Activated CD8-positive, alpha-beta memory T cell treated with anti-CD3 and anti-CD28 coated beads for 36 hours (primary cell): ENCODE measurements around the gene UBE2G2. TPM values are rescaled to one million over a fixed set of nuclear protein-coding genes. Genes with fewer than 3 reads are reported as not detected.

Experiments
- CTCF ChIA-PET: fragments of 350-600 bp; sonication (Branson Sonifier 250); formaldehyde crosslinking; loops from one replicate; lab custom pipeline; 2021; ENCODE audit warnings: antibody characterized with exemption; lab: Charles Lee
- POLR2A ChIA-PET: fragments of 350-600 bp; sonication (Branson Sonifier 250); formaldehyde crosslinking; loops from one replicate; lab custom pipeline; 2021; ENCODE audit warnings: antibody characterized with exemption; lab: Charles Lee
- total RNA-seq, 2 experiments: library from RNA; stranded (reverse); gene quantifications; one replicate each; pipeline ENCODE4 v1.2.3, GENCODE V29; 2021

Gene UBE2G2
- total RNA-seq, 2 experiments from 2014 or later = 119 to 121 TPM

DNA sequence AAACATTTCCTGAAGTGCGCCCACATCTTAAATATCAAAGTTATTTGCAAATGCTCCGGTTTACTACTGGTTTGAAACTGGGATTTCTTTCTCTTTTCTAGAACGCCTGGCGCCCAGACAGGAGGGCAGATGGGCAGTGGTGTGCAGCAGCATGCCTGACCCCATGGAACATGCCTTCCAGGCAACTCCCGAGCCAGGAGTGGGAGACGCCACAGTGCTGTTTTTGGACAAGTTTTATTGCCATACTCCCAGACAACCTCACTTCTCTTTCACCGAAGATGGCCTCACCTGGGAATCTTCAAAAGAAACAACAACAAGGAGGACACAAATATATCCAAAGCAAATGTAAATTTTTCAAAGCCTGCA lies 21.5 kb downstream of the UBE2G2 start:
- ChIA-PET CTCF (interaction anchor here (1.1 to 2.6 kb wide), 2 partner anchors 11 to 13 kb away, joined by 4 to 11 read pairs; no protein-coding TSS in a partner anchor), POLR2A (no interaction called here)

DNA sequence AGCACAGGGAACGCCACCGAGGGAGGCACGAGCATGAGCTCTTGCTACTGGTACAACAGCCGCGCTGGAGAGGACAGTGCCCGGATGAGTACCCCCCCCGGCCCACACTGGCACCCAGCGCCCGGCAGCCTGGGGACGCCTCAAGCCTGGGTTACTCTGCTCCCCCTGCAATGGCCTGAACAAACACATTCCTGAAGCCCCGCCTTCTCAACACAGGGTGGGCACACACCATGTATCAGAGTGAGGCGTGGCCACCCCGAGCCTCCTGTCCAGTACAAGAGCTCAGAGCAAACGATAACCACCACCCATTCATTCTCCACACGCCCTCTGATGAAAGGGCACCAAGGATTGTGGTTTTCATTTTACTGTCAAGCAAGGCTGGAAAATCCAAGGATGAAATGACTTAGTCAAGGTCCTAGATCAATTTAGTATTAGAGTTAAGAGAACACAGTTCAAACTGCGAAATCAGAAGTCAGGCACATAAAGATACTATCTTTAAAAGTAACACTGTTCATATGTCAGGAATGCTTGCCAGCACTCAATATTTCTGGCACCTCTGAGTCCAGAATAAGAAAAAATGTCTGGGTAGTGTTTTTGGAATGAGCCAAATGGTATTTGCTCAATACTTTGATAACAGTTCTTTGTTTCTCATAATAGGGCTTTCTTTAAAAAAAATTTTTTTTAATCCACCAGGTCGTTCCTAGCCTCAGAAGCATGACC lies 22.0 kb downstream of the UBE2G2 start:
- CTCF ChIA-PET = interaction anchor here (1.1 to 2.6 kb wide), 2 partner anchors 12 to 14 kb away, joined by 4 to 11 read pairs; no protein-coding TSS in a partner anchor
- POLR2A ChIA-PET = no interaction called here

DNA sequence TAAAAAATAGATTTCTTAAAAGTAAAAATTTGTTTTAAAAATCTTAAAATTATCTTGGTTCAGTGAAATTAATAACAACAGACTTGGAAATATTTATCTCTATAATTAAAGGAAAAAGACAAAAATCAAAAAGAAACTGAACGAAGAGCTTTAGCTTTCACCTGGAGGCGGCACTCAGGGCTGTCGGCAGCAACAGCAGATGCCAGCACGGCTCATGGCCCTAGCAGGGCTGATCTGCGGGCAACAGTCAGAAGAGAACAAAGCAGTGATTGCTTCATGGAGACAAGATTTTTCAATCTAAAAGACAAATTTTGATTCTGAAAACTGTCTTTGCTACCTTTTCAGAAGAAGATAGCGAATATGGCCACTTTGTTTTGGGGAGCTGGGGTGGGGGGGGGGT lies 22.6 kb downstream of the UBE2G2 start:
- ChIA-PET POLR2A (no interaction called here), CTCF (interaction anchor here (2.6 kb wide), 1 partner anchor 14 kb away, joined by 11 read pairs; no protein-coding TSS in a partner anchor)

DNA sequence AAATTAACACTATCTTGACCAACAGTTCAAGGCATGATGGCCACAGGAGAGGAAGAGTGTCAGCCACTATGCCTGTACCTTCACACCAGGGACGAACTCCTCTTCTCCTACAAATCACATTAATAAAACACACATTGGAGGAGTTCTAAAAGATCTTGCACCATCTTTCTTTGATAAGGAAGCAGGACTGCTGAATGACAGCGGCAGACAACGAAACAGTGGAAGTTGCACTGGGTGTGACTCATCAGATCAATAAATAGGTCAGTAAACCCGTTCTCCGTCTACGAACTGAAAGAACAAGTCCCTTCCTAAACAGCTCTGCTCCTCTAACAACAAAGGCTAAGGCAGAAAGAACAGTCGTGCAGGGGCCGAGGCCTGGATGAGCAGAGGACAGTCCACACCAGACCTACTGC lies 23.1 kb downstream of the UBE2G2 start:
- ChIA-PET CTCF (no interaction called here), POLR2A (no interaction called here)

DNA sequence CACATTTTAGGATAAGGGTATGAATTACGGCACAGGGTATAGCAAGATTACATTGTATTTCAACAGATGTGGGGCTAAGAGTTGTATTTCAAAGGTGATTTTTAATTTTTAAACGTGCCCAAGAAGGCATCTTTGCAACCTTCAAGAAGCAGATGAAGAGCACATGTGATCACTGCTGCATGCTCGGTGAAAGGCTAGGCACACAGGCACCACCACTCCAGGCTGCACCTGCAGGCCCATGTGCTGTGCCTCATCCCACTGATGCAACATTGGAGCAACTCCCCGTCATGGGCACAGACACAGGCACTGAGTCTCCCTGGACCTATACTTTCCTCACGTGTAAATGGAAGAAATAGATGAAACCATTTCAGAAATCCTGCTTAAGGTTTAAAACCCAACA lies 23.5 kb downstream of the UBE2G2 start:
- POLR2A ChIA-PET = no interaction called here
- CTCF ChIA-PET = no interaction called here

DNA sequence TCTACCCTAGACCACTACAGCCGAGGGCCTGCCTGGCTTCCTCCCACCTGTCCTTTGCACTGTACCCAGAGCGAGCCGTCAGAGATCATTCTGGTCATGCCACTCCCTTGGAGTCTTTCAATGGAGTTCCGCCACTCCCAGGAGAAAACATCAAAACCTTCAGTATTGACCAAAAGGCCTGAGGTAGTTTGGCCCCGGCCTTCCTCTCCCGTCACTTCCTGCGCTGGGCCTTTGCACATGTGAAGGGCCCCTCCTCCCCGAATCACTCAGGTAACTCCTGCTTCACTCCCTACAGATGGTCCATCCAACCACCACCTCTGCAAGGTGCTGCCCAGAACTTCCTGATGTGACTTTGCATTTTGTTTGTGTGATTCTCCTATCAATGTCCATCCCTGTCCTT lies 26.6 kb downstream of the UBE2G2 start:
- ChIA-PET POLR2A (no interaction called here), CTCF (no interaction called here)

DNA sequence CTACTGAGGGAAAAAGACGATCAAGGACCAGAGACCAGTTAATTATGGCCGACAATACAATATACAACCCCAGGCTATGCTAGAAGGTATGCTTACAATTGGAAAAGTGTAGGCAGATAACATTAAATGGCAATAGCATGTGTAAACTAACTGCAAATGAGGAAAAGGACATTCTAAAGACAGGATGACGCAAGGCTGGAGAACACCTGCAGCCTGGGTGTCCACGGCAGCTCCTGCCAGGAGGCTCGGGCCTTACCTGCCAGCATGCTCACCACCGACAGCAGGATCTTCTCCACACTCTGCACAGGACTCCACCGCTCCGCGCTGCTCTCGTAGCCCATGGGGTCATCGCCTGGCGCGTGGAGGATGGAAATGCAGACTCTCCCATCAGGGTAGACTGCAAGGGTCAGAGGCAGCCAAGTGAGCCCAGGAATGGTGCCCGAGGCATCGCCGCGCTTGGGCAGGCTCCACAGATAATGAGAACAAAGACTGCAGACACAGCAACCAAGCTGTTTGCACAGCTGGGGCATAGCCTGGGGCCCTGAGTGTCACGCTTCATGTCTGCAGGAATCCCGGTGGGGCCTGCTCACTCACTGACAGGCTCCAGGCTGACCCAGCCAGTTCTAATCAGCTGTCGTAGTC lies 28.2 kb downstream of the UBE2G2 start:
- ChIA-PET POLR2A (no interaction called here), CTCF (no interaction called here)

DNA sequence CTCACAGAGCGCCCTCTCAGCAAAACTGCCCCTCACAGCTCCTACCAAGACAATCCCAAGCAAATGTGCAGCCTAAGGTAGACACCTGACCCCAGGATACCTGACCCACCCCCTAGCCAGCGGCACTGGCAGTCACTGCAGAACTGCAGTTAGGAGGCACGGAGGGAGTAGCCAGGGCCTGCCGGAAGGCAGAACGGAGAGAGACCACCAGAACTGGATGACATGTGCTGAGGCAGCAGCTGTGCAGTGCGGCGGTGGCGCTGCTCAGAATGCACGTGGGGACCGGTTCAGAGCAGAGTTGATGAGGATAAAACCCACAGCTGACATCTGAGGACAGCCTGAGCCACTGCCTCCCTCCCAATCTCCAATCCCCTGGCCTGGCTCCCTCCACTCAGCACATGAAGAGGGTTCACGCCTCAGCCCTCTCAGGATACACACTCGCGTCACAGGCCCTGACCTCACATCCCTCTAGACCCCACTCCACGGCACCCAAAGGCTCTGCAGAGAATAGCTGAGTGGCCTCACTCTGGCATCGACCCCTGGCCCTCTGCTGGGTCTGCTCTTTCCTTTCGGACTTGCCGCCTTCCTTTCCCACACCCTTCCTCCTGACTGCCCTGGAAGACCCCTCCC lies 29.6 kb downstream of the UBE2G2 start:
- CTCF ChIA-PET = no interaction called here
- POLR2A ChIA-PET = no interaction called here

DNA sequence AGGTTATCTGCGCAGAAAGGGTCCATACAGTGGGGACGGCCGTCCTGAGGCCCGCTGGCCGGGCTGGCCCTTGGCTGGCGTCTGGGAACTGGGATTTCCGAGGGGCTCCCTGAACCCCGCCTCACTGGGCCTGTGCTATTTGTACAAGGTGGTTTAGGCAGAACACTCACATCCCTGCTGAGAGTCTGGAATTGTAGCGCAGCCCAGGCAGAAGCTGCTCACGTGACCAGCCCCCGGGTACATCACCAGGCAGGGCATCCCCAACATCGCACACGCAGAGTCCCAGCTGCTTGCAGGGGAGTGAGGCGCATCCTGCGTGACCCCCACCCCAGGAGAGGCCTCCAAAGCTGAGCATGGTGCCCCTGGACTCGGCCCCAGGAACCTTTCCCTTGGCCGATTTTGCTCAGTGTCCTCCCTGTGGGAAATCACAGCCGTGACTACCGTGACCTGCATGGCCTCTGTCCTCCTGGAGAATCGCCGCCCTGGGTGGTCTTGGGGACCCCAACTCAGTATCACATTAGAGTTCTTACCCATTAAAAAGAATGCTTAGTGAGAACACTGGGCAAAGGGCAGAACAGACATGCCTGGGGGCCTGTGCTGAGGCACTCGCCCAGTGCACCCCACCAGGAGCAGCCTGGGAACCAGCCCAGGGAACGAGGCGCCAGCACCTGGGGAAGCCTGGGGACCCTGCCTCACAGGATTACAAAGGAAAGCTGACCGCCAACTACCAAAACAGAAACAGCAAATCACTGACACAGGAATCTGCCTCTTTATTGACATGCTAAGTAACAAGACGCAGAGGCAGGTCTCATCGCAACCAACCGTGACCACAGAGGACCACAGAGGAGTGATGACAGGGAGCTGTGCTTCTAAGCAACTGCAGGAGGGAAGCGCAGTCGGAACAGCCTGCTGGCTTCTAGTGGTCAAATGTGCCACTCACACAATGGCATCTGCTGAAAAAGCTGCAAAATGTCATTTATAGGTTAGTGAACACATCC lies 33.5 kb downstream of the UBE2G2 start:
- CTCF ChIA-PET = no interaction called here
- POLR2A ChIA-PET = no interaction called here

DNA sequence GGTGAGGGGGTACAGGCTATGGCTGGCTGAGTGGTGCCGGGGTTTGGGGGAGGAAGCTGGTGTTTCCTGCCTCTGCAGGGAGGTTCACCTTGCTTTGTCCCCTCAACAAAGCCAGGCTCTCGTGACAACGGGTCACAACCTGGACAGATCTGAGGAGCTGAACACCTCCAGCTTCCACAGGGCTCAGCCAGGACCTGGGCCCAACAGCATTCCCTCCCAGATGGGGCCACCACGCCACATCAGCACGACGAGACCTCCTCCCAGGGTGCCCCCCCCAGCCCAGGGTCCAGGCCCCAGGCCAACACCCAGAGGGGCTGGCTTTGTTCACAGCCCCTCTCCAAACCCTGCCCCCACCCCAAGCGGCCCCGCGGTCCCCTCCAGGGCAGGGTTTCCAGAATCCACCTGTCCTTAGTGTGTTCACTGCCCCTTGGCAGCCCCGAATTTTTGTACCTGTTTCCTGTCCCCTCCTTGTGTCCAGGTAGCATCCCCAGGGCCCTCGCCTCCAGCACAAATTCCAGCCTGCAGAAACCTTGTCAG lies 34.7 kb downstream of the UBE2G2 start:
- POLR2A ChIA-PET = interaction anchor here (0.6 kb wide), 1 partner anchor 251 kb away, joined by 3 read pairs; no protein-coding TSS in a partner anchor
- CTCF ChIA-PET = interaction anchor here (1.2 to 1.3 kb wide), 2 partner anchors 26 to 256 kb away, joined by 3 read pairs; no protein-coding TSS in a partner anchor

DNA sequence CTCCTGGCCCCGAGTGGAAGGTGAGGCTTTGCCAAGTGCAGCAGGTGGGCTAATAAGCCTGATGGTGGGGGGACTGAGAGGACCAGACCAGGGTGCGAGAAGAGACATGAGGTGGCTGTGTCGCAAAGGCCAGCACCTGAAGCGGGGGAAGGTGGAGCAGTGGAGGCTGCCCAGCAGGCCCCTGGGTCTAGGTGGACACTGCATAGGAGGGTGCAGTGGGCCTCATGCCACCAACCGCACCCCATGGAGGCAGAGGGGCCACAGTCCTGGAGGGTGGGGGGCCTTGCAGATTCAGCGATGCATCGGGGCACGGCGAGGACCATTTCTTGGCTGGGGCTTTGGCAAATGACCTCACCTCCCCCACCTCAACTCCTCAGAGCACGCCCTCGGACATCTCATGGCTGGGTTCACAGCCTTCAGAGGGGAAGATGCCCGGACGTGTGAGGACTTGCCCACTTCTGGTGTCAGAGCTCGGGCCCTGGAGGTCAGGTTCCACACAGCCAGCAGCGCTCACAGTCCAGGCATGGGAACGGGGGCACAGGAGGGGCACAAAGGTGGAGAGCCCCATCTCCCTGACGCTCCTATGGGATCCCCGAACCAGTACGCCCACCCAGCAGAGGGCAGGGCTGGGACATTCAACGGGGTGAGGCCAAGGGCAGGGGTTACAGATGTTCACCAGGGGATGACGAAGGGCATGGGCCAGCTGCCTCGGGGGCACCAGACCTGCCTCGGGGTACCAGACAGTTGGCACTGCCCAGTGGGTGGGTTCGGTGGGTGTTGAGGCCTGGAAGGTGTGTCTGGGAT lies 35.4 kb downstream of the UBE2G2 start:
- ChIA-PET CTCF (interaction anchor here (1.2 to 1.3 kb wide), 2 partner anchors 27 to 256 kb away, joined by 3 read pairs; no protein-coding TSS in a partner anchor), POLR2A (interaction anchor here (0.6 kb wide), 1 partner anchor 250 kb away, joined by 3 read pairs; no protein-coding TSS in a partner anchor)

DNA sequence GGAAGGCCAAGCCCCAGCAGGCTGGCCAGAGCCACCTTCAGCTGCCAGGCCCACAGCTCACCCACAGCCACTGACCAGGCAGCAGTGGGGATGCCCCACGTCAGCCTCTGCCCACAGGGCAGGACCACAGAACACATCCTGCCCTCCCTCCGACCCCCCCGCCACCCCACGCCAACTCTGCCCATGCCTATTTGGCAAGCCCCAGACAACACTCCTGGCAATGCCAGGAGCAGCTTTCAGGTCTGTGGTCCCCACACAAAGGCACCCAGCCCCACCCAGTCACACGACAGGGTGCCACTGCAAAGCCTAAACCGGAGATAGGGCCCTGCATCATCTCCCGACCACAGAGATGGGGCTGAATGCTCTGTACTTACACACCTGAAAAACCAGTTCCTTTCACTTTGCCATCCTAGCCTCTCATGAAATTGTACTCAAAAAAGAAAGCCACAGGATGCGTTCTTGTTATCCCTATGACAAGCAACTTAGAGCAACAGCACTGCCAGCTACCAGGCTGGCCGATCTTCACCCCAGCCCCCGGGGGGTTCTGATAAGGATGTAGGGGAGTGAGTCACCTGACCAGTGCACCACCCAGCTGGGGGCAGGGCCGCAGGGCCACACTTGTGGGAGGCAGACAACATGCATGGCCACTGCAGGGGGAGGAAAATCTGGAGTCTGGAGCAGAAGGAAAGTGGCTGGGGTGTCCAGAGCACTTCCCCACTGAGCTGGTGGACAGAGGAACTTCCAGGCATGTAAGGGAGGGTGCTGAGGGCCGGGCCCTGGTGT lies 36.2 kb downstream of the UBE2G2 start:
- POLR2A ChIA-PET = no interaction called here
- CTCF ChIA-PET = no interaction called here

DNA sequence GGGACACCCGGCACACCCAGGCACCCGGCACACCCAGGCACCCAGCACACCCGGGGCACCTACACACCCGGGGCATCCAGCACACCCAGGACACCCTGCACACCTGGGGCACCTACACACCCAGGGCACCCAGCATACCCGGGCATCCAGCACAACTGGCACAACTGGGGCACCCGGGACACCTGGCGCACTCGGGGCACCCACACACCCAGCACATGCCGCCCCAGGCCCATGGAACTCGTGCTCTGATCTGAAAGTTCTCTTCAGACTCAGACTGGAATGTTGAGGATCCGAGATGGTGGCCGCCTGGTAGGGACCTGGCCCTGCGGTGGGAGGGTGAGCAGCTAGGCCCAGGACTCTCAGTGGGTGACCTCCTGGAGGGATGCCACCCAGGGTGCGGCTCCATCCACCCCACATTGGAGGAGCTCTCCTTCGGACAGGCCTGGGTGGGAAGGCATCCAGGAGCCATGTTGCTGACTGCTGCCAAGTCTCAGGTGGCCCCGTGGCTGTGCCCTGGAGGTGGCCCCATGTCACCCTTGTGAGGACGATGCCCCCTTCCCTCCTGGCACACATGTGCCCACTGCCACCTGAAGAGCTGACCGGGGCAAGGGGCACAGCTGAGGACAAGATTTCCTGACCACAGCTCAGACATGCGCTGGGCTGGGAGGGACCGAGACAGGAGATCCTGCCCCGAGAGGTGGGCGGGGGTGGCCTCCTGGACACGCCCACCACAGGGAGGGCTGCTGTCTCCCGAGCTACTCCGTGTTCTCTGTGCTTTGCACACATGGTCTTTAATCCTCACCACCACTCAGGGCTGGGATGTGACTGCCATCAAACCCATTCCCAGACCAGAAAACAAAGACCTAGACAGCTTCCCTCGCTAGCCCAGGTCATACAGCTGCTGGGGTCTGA lies 37.0 kb downstream of the UBE2G2 start:
- POLR2A ChIA-PET = no interaction called here
- CTCF ChIA-PET = interaction anchor here (0.7 kb wide), 1 partner anchor 17 kb away, joined by 3 read pairs; no protein-coding TSS in a partner anchor

DNA sequence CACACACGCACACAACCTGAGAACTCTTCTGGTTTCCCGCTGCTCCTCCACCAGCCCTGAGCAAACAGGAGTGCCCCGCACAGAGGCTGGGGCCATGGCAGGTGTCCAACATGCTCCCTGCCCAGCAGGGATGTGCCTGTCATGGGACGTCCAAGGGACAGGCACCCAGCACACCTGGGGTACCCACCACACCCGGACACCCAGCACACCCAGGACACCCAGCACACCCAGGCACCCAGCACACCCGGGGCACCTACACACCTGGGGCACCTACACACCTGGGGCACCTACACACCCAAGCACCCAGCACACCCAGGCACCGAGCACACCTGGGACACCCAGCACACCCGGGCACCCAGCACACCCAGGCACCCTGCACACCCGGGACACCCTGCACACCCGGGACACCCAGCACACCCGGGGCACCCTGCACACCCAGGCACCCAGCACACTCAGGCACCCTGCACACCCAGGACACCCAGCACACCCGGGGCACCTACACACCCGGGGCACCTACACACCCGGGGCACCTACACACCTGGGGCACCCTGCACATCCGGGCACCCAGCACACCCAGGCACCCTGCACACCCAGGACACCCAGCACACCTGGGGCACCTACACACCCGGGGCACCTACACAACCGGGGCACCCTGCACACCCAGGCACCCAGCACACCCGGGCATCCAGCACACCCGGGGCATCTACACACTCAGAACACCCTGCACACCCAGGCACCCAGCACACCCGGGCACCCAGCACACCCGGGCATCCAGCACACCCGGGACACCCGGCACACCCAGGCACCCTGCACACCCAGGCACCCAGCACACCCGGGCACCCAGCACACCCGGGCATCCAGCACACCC lies 37.9 kb downstream of the UBE2G2 start:
- POLR2A ChIA-PET = no interaction called here
- CTCF ChIA-PET = no interaction called here

DNA sequence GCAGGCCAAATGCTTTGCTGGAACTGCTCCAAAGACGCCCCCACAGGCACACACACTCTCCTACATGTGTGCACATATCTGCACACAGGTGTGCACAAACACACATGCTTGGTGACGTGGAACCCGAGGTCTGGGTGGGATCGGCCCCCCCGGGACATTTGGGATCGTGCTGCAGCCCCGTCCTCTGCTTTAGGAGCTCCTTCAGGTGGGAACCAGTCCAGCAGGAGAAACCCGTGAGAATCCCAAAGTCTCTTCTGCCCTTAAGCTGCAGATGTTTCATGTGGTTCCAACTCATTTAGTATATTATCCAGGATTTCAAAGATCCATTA lies 38.6 kb downstream of the UBE2G2 start:
- POLR2A ChIA-PET = no interaction called here
- CTCF ChIA-PET = no interaction called here
